ENCODE data around the gene ZBTB21. TPM values are rescaled to one million over a fixed set of nuclear protein-coding genes. Genes with fewer than 3 reads are reported as not detected.

The ZBTB21 gene
- total RNA-seq, 2 experiments from 2014 or later: 30.7 to 32.9 TPM

GRCh38 chr21:42027822-42028765, 17.9 kb upstream of the ZBTB21 start:
- Mint-ChIP-seq H3K9me3 (ENCODE audit: low read depth) (no peaks in the 10 kb centered on the region), H3K4me1 (no peaks in the 10 kb centered on the region), H3K36me3 (ENCODE audit: low read depth) (no peaks in the 10 kb centered on the region), H3K27me3 (peaks cover 3% of the 10 kb centered on the region), H3K4me3 (no peak overlapping the region), H3K27ac (no peak overlapping the region)
- DNase-seq: no peak
- no peak for ATAC-seq
- intact Hi-C loops (cut with DNase I, micrococcal nuclease): no loop called here
- POLR2A ChIA-PET: no interaction called here
- CTCF ChIA-PET: interaction anchor here (0.5 kb wide), 1 partner anchor 71 kb away, joined by 3 read pairs; no protein-coding TSS in a partner anchor

GRCh38 chr21:42027085-42027821, 17.1 kb upstream of the ZBTB21 start:
- Mint-ChIP-seq H3K4me3 (no peak overlapping the region), H3K27ac (no peak overlapping the region), H3K9me3 (ENCODE audit: low read depth) (no peaks in the 10 kb centered on the region), H3K4me1 (no peaks in the 10 kb centered on the region), H3K36me3 (ENCODE audit: low read depth) (no peaks in the 10 kb centered on the region), H3K27me3 (peaks cover 3% of the 10 kb centered on the region)
- ATAC-seq (no peak), DNase-seq (no peak)
- ChIA-PET POLR2A (no interaction called here), CTCF (no interaction called here)
- intact Hi-C loops (cut with DNase I, micrococcal nuclease): no loop called here

DNA sequence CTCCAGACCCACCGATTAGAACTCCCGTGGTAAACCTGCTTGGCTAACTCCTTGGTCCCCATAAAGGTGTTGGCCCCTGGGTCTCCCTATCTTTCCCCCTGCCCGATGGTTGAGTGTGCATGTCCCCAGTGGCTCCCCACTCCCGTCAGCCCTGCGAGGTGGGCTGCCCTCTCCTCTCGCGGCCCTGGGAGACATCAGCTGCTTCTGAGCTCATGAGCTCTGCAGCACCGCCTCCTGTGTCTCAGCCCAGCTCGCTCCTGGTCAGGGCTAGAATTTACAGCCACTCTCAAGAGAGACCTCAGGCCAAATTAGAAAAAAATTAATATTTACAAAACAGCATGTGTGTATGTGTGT, 15.9 kb upstream of the ZBTB21 start:
- no peaks in the 10 kb centered on the region for H3K36me3 Mint-ChIP-seq (ENCODE audit: low read depth)
- H3K9me3 Mint-ChIP-seq (ENCODE audit: low read depth): no peaks in the 10 kb centered on the region
- H3K4me1 Mint-ChIP-seq: no peaks in the 10 kb centered on the region
- intact Hi-C loops (cut with DNase I, micrococcal nuclease): no loop called here
- H3K4me3 Mint-ChIP-seq: no peak overlapping the region
- no peak overlapping the region for H3K27ac Mint-ChIP-seq
- ChIA-PET POLR2A (no interaction called here), CTCF (interaction anchor here (1.1 kb wide), 1 partner anchor 104 kb away, joined by 3 read pairs; no protein-coding TSS in a partner anchor)
- no peak for DNase-seq
- H3K27me3 Mint-ChIP-seq: peaks cover 3% of the 10 kb centered on the region
- ATAC-seq: no peak

- no peak overlapping the region for H3K27ac Mint-ChIP-seq
- no peaks in the 10 kb centered on the region for H3K36me3 Mint-ChIP-seq (ENCODE audit: low read depth)
- no peak overlapping the region for H3K4me3 Mint-ChIP-seq
- DNase-seq (no peak), ATAC-seq (no peak)
- H3K9me3 Mint-ChIP-seq (ENCODE audit: low read depth): no peaks in the 10 kb centered on the region
- intact Hi-C loops (cut with DNase I, micrococcal nuclease): no loop called here
- ChIA-PET CTCF (interaction anchor here (1.1 kb wide), 1 partner anchor 104 kb away, joined by 3 read pairs; no protein-coding TSS in a partner anchor), POLR2A (no interaction called here)
- no peaks in the 10 kb centered on the region for H3K4me1 Mint-ChIP-seq
- peaks cover 3% of the 10 kb centered on the region for H3K27me3 Mint-ChIP-seq
Observed at GRCh38 chr21:42025376-42026081, 15.4 kb upstream of the ZBTB21 start.

- Mint-ChIP-seq H3K27ac (no peak overlapping the region), H3K9me3 (ENCODE audit: low read depth) (no peaks in the 10 kb centered on the region), H3K27me3 (peaks cover 3% of the 10 kb centered on the region), H3K4me1 (no peaks in the 10 kb centered on the region), H3K4me3 (no peak overlapping the region), H3K36me3 (ENCODE audit: low read depth) (no peaks in the 10 kb centered on the region)
- POLR2A ChIA-PET: no interaction called here
- DNase-seq (no peak), ATAC-seq (no peak)
- intact Hi-C loops (cut with DNase I, micrococcal nuclease): no loop called here
- CTCF ChIA-PET: no interaction called here
Observed at GRCh38 chr21:42022906-42023305, 12.7 kb upstream of the ZBTB21 start.

DNA sequence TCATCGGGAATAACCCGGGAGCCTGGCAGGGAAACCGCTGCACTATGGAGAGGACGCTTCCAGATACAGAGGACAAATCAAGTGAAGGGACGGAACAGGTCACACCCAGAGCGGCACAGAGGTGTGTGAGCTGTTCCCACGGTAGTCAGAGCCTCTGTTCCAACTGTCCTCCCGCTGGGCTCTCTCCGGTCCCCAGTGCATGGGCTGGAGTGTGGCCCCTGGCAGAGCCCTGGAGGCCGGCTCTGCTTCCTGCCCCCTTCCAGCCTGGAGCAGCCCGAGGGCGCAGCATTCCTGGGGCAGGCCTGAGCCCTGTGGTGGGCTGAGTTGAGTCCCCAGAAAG, 11.9 kb upstream of the ZBTB21 start:
- ATAC-seq: no peak
- POLR2A ChIA-PET: no interaction called here
- Mint-ChIP-seq H3K27ac (no peak overlapping the region), H3K4me1 (no peaks in the 10 kb centered on the region), H3K4me3 (no peak overlapping the region), H3K9me3 (ENCODE audit: low read depth) (no peaks in the 10 kb centered on the region), H3K36me3 (ENCODE audit: low read depth) (no peaks in the 10 kb centered on the region), H3K27me3 (peaks cover 3% of the 10 kb centered on the region)
- intact Hi-C loops (cut with DNase I, micrococcal nuclease): no loop called here
- DNase-seq: no peak
- CTCF ChIA-PET: no interaction called here

DNA sequence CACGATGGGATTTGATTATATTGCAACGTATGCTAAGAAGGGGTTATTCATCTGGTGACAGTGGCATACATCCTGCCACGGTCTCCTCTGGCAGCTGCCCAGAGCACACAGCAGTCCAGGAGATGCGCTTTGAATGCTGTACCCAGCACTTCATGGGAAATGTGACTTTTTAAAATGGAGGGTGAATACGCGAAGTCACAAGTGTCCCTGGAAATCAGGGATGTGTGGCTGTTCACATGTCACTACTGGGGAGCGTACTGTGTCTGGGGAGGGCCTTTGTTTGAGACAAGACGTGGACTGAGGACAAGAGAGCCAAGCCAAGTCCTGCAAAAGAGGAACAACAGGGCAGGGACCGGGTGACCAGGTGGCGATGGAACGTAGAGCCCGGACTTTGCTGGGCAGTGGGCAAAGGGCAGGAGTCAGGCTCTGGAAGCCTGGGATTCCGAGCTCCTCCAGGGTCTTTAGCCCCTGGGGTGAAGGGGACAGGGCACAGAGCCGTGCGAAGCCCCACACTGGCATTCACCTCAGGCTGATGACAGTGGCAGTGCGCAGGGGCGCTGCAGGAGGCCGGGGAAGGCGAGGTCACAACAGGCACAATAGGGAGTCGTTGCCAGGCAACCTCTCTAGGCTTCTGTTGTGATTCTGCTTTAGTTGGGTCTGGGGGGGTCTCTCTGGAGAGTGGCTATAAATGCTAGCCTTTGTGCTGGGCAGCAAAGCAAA, 11.4 kb upstream of the ZBTB21 start:
- Mint-ChIP-seq H3K36me3 (ENCODE audit: low read depth) (no peaks in the 10 kb centered on the region), H3K4me3 (no peak overlapping the region), H3K27ac (no peak overlapping the region), H3K4me1 (no peaks in the 10 kb centered on the region), H3K27me3 (no peaks in the 10 kb centered on the region), H3K9me3 (ENCODE audit: low read depth) (no peaks in the 10 kb centered on the region)
- DNase-seq: no peak
- ATAC-seq: no peak
- CTCF ChIA-PET: no interaction called here
- intact Hi-C loops (cut with DNase I, micrococcal nuclease): no loop called here
- POLR2A ChIA-PET: no interaction called here

- ATAC-seq (no peak), DNase-seq (no peak)
- POLR2A ChIA-PET: no interaction called here
- intact Hi-C loops (cut with DNase I, micrococcal nuclease): no loop called here
- Mint-ChIP-seq H3K27ac (no peak overlapping the region), H3K9me3 (ENCODE audit: low read depth) (peaks cover 2% of the 10 kb centered on the region), H3K4me1 (no peaks in the 10 kb centered on the region), H3K27me3 (no peaks in the 10 kb centered on the region), H3K4me3 (no peak overlapping the region), H3K36me3 (ENCODE audit: low read depth) (no peaks in the 10 kb centered on the region)
- CTCF ChIA-PET: no interaction called here
Observed at GRCh38 chr21:42019706-42020105, 9.5 kb upstream of the ZBTB21 start.

DNA sequence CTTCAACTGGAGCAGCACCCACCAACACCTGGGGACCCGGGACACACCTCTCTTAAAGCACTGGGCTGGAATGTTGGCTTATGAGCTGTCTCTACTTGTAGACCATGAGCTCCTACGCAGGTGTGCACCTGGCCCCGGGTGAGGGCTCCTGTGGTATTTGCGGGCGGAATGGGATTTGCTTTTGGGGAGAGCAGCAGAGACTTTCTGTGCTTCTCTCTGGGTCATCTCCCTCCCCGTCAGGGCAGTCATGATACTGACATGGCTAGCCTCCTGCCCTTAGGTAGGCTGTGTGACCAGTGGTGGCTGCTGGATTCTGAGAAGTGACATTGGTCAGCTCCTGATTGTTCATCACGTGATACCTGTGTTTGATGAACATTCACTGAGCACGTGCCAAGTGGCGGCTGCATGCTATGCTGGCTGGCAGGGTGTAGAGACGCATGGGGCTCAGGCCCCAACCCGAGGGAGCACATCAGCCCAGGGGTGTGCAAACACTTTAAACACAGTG, 9.0 kb upstream of the ZBTB21 start:
- H3K27me3 Mint-ChIP-seq: no peaks in the 10 kb centered on the region

DNA sequence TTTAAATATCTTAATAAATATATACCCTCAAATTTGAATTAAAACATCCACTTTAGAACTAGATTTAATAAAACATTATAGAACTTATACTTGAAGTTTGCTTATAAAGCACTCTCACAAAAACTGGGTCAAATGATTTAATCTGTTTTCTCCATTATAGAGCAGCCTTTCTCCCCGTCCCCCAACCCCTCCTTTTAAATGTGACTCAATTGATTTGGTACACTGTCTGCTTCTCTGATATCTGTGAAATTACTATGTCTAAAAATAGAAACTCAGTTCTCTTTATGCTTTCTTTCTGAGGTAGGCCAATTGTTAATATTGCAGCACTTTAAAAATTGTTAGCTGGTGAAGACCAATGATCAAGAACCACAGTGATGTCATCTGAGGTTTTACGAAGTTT, 6.9 kb upstream of the ZBTB21 start:
- no peak for DNase-seq
- POLR2A ChIA-PET: no interaction called here
- no peaks in the 10 kb centered on the region for H3K4me1 Mint-ChIP-seq
- H3K4me3 Mint-ChIP-seq: no peak overlapping the region
- peaks cover 3% of the 10 kb centered on the region for H3K36me3 Mint-ChIP-seq (ENCODE audit: low read depth)
- H3K27ac Mint-ChIP-seq: no peak overlapping the region
- H3K27me3 Mint-ChIP-seq: no peaks in the 10 kb centered on the region
- intact Hi-C loops (cut with DNase I, micrococcal nuclease): no loop called here
- peaks cover 6% of the 10 kb centered on the region for H3K9me3 Mint-ChIP-seq (ENCODE audit: low read depth)
- no peak for ATAC-seq
- CTCF ChIA-PET: no interaction called here

More for the DNA sequence above, 9.0 kb upstream of the ZBTB21 start:
- H3K36me3 Mint-ChIP-seq (ENCODE audit: low read depth): no peaks in the 10 kb centered on the region
- no peak overlapping the region for H3K4me3 Mint-ChIP-seq
- ChIA-PET CTCF (no interaction called here), POLR2A (no interaction called here)
- intact Hi-C loops (cut with DNase I, micrococcal nuclease): no loop called here
- DNase-seq (no peak), ATAC-seq (no peak)
- peaks cover 6% of the 10 kb centered on the region for H3K9me3 Mint-ChIP-seq (ENCODE audit: low read depth)
- no peak overlapping the region for H3K27ac Mint-ChIP-seq
- no peaks in the 10 kb centered on the region for H3K4me1 Mint-ChIP-seq

DNA sequence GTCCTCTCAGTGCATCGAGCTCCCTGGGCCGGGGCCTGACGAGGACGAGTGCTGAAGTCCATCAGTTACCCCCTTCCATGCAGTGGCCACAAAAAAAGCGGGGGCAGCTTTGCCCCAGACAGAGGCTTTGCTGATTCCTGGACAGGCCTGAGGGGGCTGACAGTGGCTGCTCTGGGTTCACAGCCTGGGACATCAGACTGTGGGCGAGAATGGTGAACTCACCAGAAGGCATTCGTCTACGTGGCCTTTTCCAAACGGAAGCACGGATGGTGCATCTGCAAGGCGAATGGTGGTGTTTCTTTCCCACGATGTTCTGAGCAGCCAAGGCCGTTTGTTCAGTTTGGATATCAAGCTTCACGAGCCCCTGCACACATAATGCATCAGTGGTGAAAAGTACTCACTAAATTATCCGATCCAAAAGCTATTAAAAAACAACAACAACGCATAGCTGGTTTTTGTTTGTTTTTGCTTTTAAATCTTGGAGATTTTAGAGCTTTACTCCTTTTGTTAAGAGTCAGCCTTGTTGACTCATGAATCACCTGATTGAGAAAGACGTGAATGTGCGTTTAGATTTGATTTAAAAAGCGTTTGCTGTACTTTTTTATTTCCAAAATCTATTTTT, 6.3 kb upstream of the ZBTB21 start:
- intact Hi-C loops (cut with DNase I, micrococcal nuclease): no loop called here
- H3K9me3 Mint-ChIP-seq (ENCODE audit: low read depth): peaks cover 6% of the 10 kb centered on the region
- ATAC-seq (no peak), DNase-seq (no peak)
- peaks cover 3% of the 10 kb centered on the region for H3K36me3 Mint-ChIP-seq (ENCODE audit: low read depth)
- POLR2A ChIA-PET: interaction anchor here (0.6 kb wide), 1 partner anchor 10 kb away, joined by 3 read pairs; no protein-coding TSS in a partner anchor
- no peaks in the 10 kb centered on the region for H3K27me3 Mint-ChIP-seq
- no peak overlapping the region for H3K27ac Mint-ChIP-seq
- H3K4me3 Mint-ChIP-seq: no peak overlapping the region
- no peaks in the 10 kb centered on the region for H3K4me1 Mint-ChIP-seq
- CTCF ChIA-PET: no interaction called here

Measured in activated CD4-positive, alpha-beta T cell treated with anti-CD3 and anti-CD28 coated beads for 36 hours (primary cell).